ENCODE data around the gene PC. TPM values are rescaled to one million over a fixed set of nuclear protein-coding genes. Genes with fewer than 3 reads are reported as not detected.

Gene PC
- polyA plus RNA-seq, 3 donors, result 4.6 to 7.1 (median 6.0) TPM

GRCh38 chr11:66969584-66970225 is 11.5 kb upstream of the PC start:
- Mint-ChIP-seq H3K9me3 (peaks cover 0 to 3% (median 1%) of the 10 kb centered on the region in 7 donors), H3K4me3 (no peak overlapping the region), H3K27me3 (ENCODE audit: low read depth in 3 of 3) (peaks cover 8 to 23% (median 20%) of the 10 kb centered on the region in 3 donors), H3K27ac (peak overlapping the region; percentile 94 to 99 (median 98)), H3K4me1 (peaks cover 40% of the 10 kb centered on the region), H3K36me3 (no peaks in the 10 kb centered on the region)
- Histone ChIP-seq H3K79me2 (ENCODE audit: insufficient read depth, low read length) (no peaks in the 10 kb centered on the region), H3K36me3 (replicated peaks in 1 of 2; ENCODE audit: control insufficient read depth in 1 of 2, insufficient read depth in 2 of 2, low read length in 2 of 2) (no peaks in the 10 kb centered on the region), H3K9ac (ENCODE audit: insufficient read depth, low read length, poor library complexity, severe bottlenecking) (no peak overlapping the region), H4K20me1 (ENCODE audit: insufficient read depth, low read length) (no peaks in the 10 kb centered on the region), H3K9me3 (replicated peaks in 1 of 2; ENCODE audit: control insufficient read depth in 1 of 2, insufficient read depth in 1 of 2, low read length in 2 of 2) (no peaks in the 10 kb centered on the region), H3K27me3 (ENCODE audit: control insufficient read depth in 2 of 2, insufficient read depth in 2 of 2, low read length in 2 of 2) (no peaks in the 10 kb centered on the region), H2AFZ (ENCODE audit: insufficient read depth, low read depth, low read length, poor library complexity, severe bottlenecking) (no peak overlapping the region), H3K4me2 (replicated peaks; ENCODE audit: extremely low read depth, low read length, poor library complexity, severe bottlenecking) (no peak overlapping the region), H3K4me3 (replicated peaks in 1 of 3; ENCODE audit: low read depth in 2 of 3, low read length in 3 of 3) (no peak overlapping the region), H3K27ac (ENCODE audit: low read depth in 1 of 2, low read length in 2 of 2) (peak overlapping the region in 1 of 2 donors; percentile 91), H3K4me1 (ENCODE audit: control insufficient read depth in 1 of 2, insufficient read depth in 2 of 2, low read length in 2 of 2) (peaks cover 28 to 40% of the 10 kb centered on the region in 2 donors)
- WGBS (ENCODE audit: insufficient coverage), result 100% methylated on average over 1 of the region's 6 CpGs
- intact Hi-C loops (cut with micrococcal nuclease), result loop anchor here in 1 of 2 donors (10.0 kb wide), 1 partner anchor 275 kb away; no protein-coding TSS in a partner anchor
- no peak for TF ChIP-seq CTCF (IDR thresholded peaks at IDR 0.05)
- no peak for DNase-seq

GRCh38 chr11:66967670-66968425 is 9.7 kb upstream of the PC start:
- no peak overlapping the region for H3K4me3 ChIP-seq (replicated peaks in 1 of 3; ENCODE audit: low read depth in 2 of 3, low read length in 3 of 3)
- no peak overlapping the region for H3K4me3 Mint-ChIP-seq
- no peaks in the 10 kb centered on the region for H3K36me3 Mint-ChIP-seq
- TF ChIP-seq CTCF (IDR thresholded peaks at IDR 0.05), result no peak
- H3K9me3 ChIP-seq (replicated peaks in 1 of 2; ENCODE audit: control insufficient read depth in 1 of 2, insufficient read depth in 1 of 2, low read length in 2 of 2), result no peaks in the 10 kb centered on the region
- H3K4me1 Mint-ChIP-seq, result peaks cover 43% of the 10 kb centered on the region
- no peaks in the 10 kb centered on the region for H3K79me2 ChIP-seq (ENCODE audit: insufficient read depth, low read length)
- peak overlapping the region in 5 of 7 donors; percentile 37 to 83 (median 66) for H3K27ac Mint-ChIP-seq
- no peaks in the 10 kb centered on the region for H3K27me3 ChIP-seq (ENCODE audit: control insufficient read depth in 2 of 2, insufficient read depth in 2 of 2, low read length in 2 of 2)
- H3K4me1 ChIP-seq (ENCODE audit: control insufficient read depth in 1 of 2, insufficient read depth in 2 of 2, low read length in 2 of 2), result peaks cover 28 to 36% of the 10 kb centered on the region in 2 donors
- H3K27ac ChIP-seq (ENCODE audit: low read depth in 1 of 2, low read length in 2 of 2), result peak overlapping the region in 1 of 2 donors; percentile 13
- peaks cover 0 to 3% (median 0%) of the 10 kb centered on the region in 7 donors for H3K9me3 Mint-ChIP-seq
- intact Hi-C loops (cut with micrococcal nuclease), result no loop called here
- no peak overlapping the region for H3K9ac ChIP-seq (ENCODE audit: insufficient read depth, low read length, poor library complexity, severe bottlenecking)
- no peak for DNase-seq
- H3K27me3 Mint-ChIP-seq (ENCODE audit: low read depth in 3 of 3), result peaks cover 7 to 19% (median 18%) of the 10 kb centered on the region in 3 donors
- H2AFZ ChIP-seq (ENCODE audit: insufficient read depth, low read depth, low read length, poor library complexity, severe bottlenecking), result peak overlapping the region; percentile 36
- 93% methylated on average over 5 of the region's 5 CpGs for WGBS (ENCODE audit: insufficient coverage)
- H3K4me2 ChIP-seq (replicated peaks; ENCODE audit: extremely low read depth, low read length, poor library complexity, severe bottlenecking), result no peak overlapping the region
- H4K20me1 ChIP-seq (ENCODE audit: insufficient read depth, low read length), result no peaks in the 10 kb centered on the region
- no peaks in the 10 kb centered on the region for H3K36me3 ChIP-seq (replicated peaks in 1 of 2; ENCODE audit: control insufficient read depth in 1 of 2, insufficient read depth in 2 of 2, low read length in 2 of 2)
